ENCODE data around the gene RNF5. TPM values are rescaled to one million over a fixed set of nuclear protein-coding genes. Genes with fewer than 3 reads are reported as not detected.

Gene RNF5
- total RNA-seq, 4 donors from 2014 or later: 20.8 to 59.0 (median 40.8) TPM

GRCh38 chr6:32158052-32158451, 20.2 kb upstream of the RNF5 start:
- Histone ChIP-seq H3K27ac (no peak overlapping the region), H3K27me3 (no peaks in the 10 kb centered on the region), H3K4me3 (no peak overlapping the region), H3K9me3 (no peaks in the 10 kb centered on the region), H3K36me3 (peaks cover 24 to 74% (median 30%) of the 10 kb centered on the region in 3 donors), H3K4me1 (peaks cover 10 to 29% (median 15%) of the 10 kb centered on the region in 3 donors)
- TF ChIP-seq CTCF (IDR thresholded peaks at IDR 0.05): no peak
- no peak for TF ChIP-seq POLR2A (IDR thresholded peaks at IDR 0.05)
- DNase-seq: no peak
- intact Hi-C loops (cut with DNase I): no loop called here

GRCh38 chr6:32163559-32164258, 14.5 kb upstream of the RNF5 start:
- no peak for DNase-seq
- H3K36me3 ChIP-seq: peaks cover 10 to 98% (median 26%) of the 10 kb centered on the region in 3 donors
- peaks cover 0 to 6% (median 0%) of the 10 kb centered on the region in 3 donors for H3K4me1 ChIP-seq
- TF ChIP-seq POLR2A (IDR thresholded peaks at IDR 0.05) (no peak), CTCF (IDR thresholded peaks at IDR 0.05) (no peak)
- H3K27ac ChIP-seq: peak overlapping the region; percentile 1 to 53 (median 48)
- H3K4me3 ChIP-seq: no peak overlapping the region
- no peaks in the 10 kb centered on the region for H3K9me3 ChIP-seq
- intact Hi-C loops (cut with DNase I): no loop called here
- WGBS, 2 donors: 78 to 86% methylated on average over 2 to 4 of the region's 7 CpGs
- no peaks in the 10 kb centered on the region for H3K27me3 ChIP-seq

GRCh38 chr6:32164295-32164694, 13.9 kb upstream of the RNF5 start, which contains the start of gene EGFL8:
Gene EGFL8 (plus strand): TSS chr6:32164595. CDS start chr6:32166166, 1,571 bp downstream.
- Histone ChIP-seq H3K4me3 (no peak within 1 kb of the TSS), H3K27ac (peak within 1 kb of the TSS; percentile 1 to 53 (median 48)), H3K27me3 (no peaks in the 10 kb centered on the region), H3K4me1 (peaks cover 0 to 6% (median 0%) of the 10 kb centered on the region in 3 donors), H3K36me3 (peaks cover 11 to 99% (median 26%) of the 10 kb centered on the region in 3 donors), H3K9me3 (no peaks in the 10 kb centered on the region)
- intact Hi-C loops (cut with DNase I): no loop called here
- TF ChIP-seq POLR2A (IDR thresholded peaks at IDR 0.05) (no peak), CTCF (IDR thresholded peaks at IDR 0.05) (no peak)
- DNase-seq: no peak

GRCh38 chr6:32166411-32167061, 11.7 kb upstream of the RNF5 start:
- no peak for TF ChIP-seq CTCF (IDR thresholded peaks at IDR 0.05)
- TF ChIP-seq POLR2A (IDR thresholded peaks at IDR 0.05): no peak
- no peaks in the 10 kb centered on the region for H3K9me3 ChIP-seq
- peaks cover 12 to 100% (median 39%) of the 10 kb centered on the region in 3 donors for H3K36me3 ChIP-seq
- peak overlapping the region in 3 of 4 donors; percentile 2 to 28 (median 18) for H3K27ac ChIP-seq
- H3K27me3 ChIP-seq: no peaks in the 10 kb centered on the region
- 83 to 84% methylated on average over 8 to 19 of the region's 30 CpGs for WGBS, 2 donors
- DNase-seq: no peak
- peaks cover 0 to 6% (median 0%) of the 10 kb centered on the region in 3 donors for H3K4me1 ChIP-seq
- H3K4me3 ChIP-seq: no peak overlapping the region
- intact Hi-C loops (cut with DNase I): no loop called here

GRCh38 chr6:32167154-32167760, 10.9 kb upstream of the RNF5 start:
- no peak for DNase-seq
- H3K4me3 ChIP-seq: no peak overlapping the region
- H3K27me3 ChIP-seq: no peaks in the 10 kb centered on the region
- TF ChIP-seq POLR2A (IDR thresholded peaks at IDR 0.05): no peak
- TF ChIP-seq CTCF (IDR thresholded peaks at IDR 0.05): no peak
- H3K9me3 ChIP-seq: no peaks in the 10 kb centered on the region
- H3K36me3 ChIP-seq: peaks cover 12 to 94% (median 39%) of the 10 kb centered on the region in 3 donors
- WGBS, 2 donors: 71 to 84% methylated on average over 4 to 11 of the region's 32 CpGs
- H3K4me1 ChIP-seq: peaks cover 0 to 6% (median 0%) of the 10 kb centered on the region in 3 donors
- H3K27ac ChIP-seq: peak overlapping the region in 2 of 4 donors; percentile 14 to 18
- intact Hi-C loops (cut with DNase I): no loop called here

Data from esophagus squamous epithelium (tissue), 5 donors.